Measurements from ENCODE around the gene GPC6.

Gene GPC6

DNA sequence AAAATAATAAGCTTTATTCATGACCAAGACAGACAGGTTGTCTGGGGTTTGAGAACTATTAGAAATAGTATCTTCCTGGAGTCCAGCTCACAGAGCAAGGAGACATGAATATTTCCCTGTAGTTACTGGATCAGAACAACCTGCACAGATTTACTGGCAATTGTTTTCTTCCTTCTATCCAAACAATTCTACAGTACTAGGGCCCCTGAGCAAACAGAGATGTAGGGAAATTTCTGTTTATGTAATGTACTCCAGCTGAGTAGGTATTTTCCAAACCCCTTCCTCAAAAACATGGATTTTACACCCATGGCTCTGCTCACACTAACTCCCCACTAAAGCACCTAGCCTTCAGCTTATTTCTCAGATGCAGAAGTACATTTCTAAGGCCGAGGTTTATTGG lies 557.6 kb downstream of the GPC6 start:
- Histone ChIP-seq H3K14ac (ENCODE audit: low read length) (no peak overlapping the region), H3K79me1 (ENCODE audit: low read length) (no peaks in the 10 kb centered on the region), H2BK120ac (ENCODE audit: insufficient read depth, low read length, poor library complexity) (no peak overlapping the region), H3K4me3 (ENCODE audit: low read depth, low read length) (no peak overlapping the region), H3K79me2 (ENCODE audit: control insufficient read depth, insufficient read depth, low read length, poor library complexity) (no peaks in the 10 kb centered on the region), H2BK5ac (ENCODE audit: low read depth, low read length, poor library complexity) (no peak overlapping the region), H2BK12ac (ENCODE audit: low read length) (no peak overlapping the region), H2AFZ (ENCODE audit: insufficient read depth, low read length, poor library complexity) (no peak overlapping the region), H3K27me3 (ENCODE audit: insufficient read depth, low read length) (no peaks in the 10 kb centered on the region), H3K18ac (ENCODE audit: low read length) (no peak overlapping the region), H3K4ac (ENCODE audit: low read depth, low read length) (no peak overlapping the region), H2AK5ac (ENCODE audit: low read length) (no peak overlapping the region), H4K91ac (ENCODE audit: low read depth, low read length) (no peak overlapping the region), H3K23ac (ENCODE audit: low read length) (no peak overlapping the region), H3K36me3 (ENCODE audit: control insufficient read depth in 1 of 2, insufficient read depth in 2 of 2, low read length in 2 of 2) (no peaks in the 10 kb centered on the region), H3K9ac (ENCODE audit: low read length) (no peak overlapping the region), H3K27ac (ENCODE audit: low read depth, low read length) (no peak overlapping the region), H4K12ac (ENCODE audit: low read depth, low read length) (no peak overlapping the region), H4K8ac (ENCODE audit: low read depth, low read length) (no peak overlapping the region), H3K9me3 (ENCODE audit: insufficient read depth, low read depth, low read length) (no peaks in the 10 kb centered on the region), H3K4me1 (ENCODE audit: control insufficient read depth in 1 of 2, insufficient read depth in 2 of 2, low read length in 2 of 2) (no peaks in the 10 kb centered on the region), H3K4me2 (ENCODE audit: low read length) (no peak overlapping the region)
- DNase-seq = no peak
- WGBS (ENCODE audit: extremely low coverage, insufficient coverage, insufficient read length) = no CpG with 5 or more reads among the region's 1 CpG

DNA sequence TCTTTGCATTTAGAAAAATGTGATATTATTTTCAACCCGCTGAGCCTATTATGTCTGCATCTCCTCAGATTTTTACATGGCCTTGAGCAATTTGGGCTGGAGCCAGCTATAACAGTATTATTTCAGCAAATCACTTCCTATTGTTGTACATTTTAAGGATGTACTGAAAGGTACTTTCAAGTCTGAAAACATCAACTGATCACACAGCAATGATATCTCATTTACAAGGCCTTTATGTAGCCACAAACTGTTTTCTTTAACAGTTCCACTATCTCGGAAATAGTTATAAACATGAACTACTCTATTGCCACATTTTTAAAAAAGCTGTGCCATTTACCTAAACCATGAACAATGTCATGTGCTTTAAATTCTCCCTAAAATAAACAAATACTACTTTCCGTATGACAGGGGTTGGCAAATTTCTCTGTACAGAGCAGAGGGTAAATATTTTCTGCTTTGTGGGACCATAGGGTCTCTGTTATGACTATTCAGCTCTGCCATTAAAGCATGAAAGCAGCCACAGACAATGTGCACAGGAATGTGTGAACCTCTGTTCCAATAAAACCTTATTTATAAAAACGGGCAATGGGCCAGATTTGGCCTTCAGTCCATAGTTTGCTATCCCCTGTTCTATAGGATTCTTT lies 560.4 kb downstream of the GPC6 start:
- Histone ChIP-seq H3K4me1 (ENCODE audit: control insufficient read depth in 1 of 2, insufficient read depth in 2 of 2, low read length in 2 of 2) (no peaks in the 10 kb centered on the region), H2BK120ac (ENCODE audit: insufficient read depth, low read length, poor library complexity) (no peak overlapping the region), H4K12ac (ENCODE audit: low read depth, low read length) (no peak overlapping the region), H3K4me2 (ENCODE audit: low read length) (no peak overlapping the region), H3K4ac (ENCODE audit: low read depth, low read length) (no peak overlapping the region), H2AK5ac (ENCODE audit: low read length) (no peak overlapping the region), H2AFZ (ENCODE audit: insufficient read depth, low read length, poor library complexity) (no peak overlapping the region), H3K79me2 (ENCODE audit: control insufficient read depth, insufficient read depth, low read length, poor library complexity) (no peaks in the 10 kb centered on the region), H3K36me3 (ENCODE audit: control insufficient read depth in 1 of 2, insufficient read depth in 2 of 2, low read length in 2 of 2) (no peaks in the 10 kb centered on the region), H2BK12ac (ENCODE audit: low read length) (no peak overlapping the region), H3K9ac (ENCODE audit: low read length) (no peak overlapping the region), H3K18ac (ENCODE audit: low read length) (no peak overlapping the region), H2BK5ac (ENCODE audit: low read depth, low read length, poor library complexity) (no peak overlapping the region), H3K27me3 (ENCODE audit: insufficient read depth, low read length) (no peaks in the 10 kb centered on the region), H4K8ac (ENCODE audit: low read depth, low read length) (no peak overlapping the region), H3K14ac (ENCODE audit: low read length) (no peak overlapping the region), H4K91ac (ENCODE audit: low read depth, low read length) (no peak overlapping the region), H3K79me1 (ENCODE audit: low read length) (no peaks in the 10 kb centered on the region), H3K23ac (ENCODE audit: low read length) (no peak overlapping the region), H3K4me3 (ENCODE audit: low read depth, low read length) (no peak overlapping the region), H3K9me3 (ENCODE audit: insufficient read depth, low read depth, low read length) (no peaks in the 10 kb centered on the region), H3K27ac (ENCODE audit: low read depth, low read length) (no peak overlapping the region)
- no CpG with 5 or more reads among the region's 4 CpGs for WGBS (ENCODE audit: extremely low coverage, insufficient coverage, insufficient read length)
- DNase-seq = no peak

- Histone ChIP-seq H2BK12ac (ENCODE audit: low read length) (no peak overlapping the region), H2BK5ac (ENCODE audit: low read depth, low read length, poor library complexity) (no peak overlapping the region), H3K18ac (ENCODE audit: low read length) (no peak overlapping the region), H2AFZ (ENCODE audit: insufficient read depth, low read length, poor library complexity) (no peak overlapping the region), H3K14ac (ENCODE audit: low read length) (no peak overlapping the region), H2AK5ac (ENCODE audit: low read length) (no peak overlapping the region), H3K27me3 (ENCODE audit: insufficient read depth, low read length) (no peaks in the 10 kb centered on the region), H3K79me2 (ENCODE audit: control insufficient read depth, insufficient read depth, low read length, poor library complexity) (no peaks in the 10 kb centered on the region), H4K12ac (ENCODE audit: low read depth, low read length) (no peak overlapping the region), H3K9ac (ENCODE audit: low read length) (no peak overlapping the region), H3K9me3 (ENCODE audit: insufficient read depth, low read depth, low read length) (no peaks in the 10 kb centered on the region), H3K36me3 (ENCODE audit: control insufficient read depth in 1 of 2, insufficient read depth in 2 of 2, low read length in 2 of 2) (no peaks in the 10 kb centered on the region), H3K4me2 (ENCODE audit: low read length) (no peak overlapping the region), H4K8ac (ENCODE audit: low read depth, low read length) (no peak overlapping the region), H3K27ac (ENCODE audit: low read depth, low read length) (no peak overlapping the region), H3K23ac (ENCODE audit: low read length) (no peak overlapping the region), H3K4ac (ENCODE audit: low read depth, low read length) (no peak overlapping the region), H3K4me1 (ENCODE audit: control insufficient read depth in 1 of 2, insufficient read depth in 2 of 2, low read length in 2 of 2) (no peaks in the 10 kb centered on the region), H3K4me3 (ENCODE audit: low read depth, low read length) (no peak overlapping the region), H3K79me1 (ENCODE audit: low read length) (no peaks in the 10 kb centered on the region), H2BK120ac (ENCODE audit: insufficient read depth, low read length, poor library complexity) (no peak overlapping the region), H4K91ac (ENCODE audit: low read depth, low read length) (no peak overlapping the region)
- no peak for DNase-seq
- no CpG with 5 or more reads among the region's 2 CpGs for WGBS (ENCODE audit: extremely low coverage, insufficient coverage, insufficient read length)
Measured at GRCh38 chr13:93788456-93788855, 561.8 kb downstream of the GPC6 start.

GRCh38 chr13:93789058-93789457 lies 562.5 kb downstream of the GPC6 start:
- no peak overlapping the region for H2BK120ac ChIP-seq (ENCODE audit: insufficient read depth, low read length, poor library complexity)
- H4K12ac ChIP-seq (ENCODE audit: low read depth, low read length) = no peak overlapping the region
- DNase-seq = no peak
- no peaks in the 10 kb centered on the region for H3K4me1 ChIP-seq (ENCODE audit: control insufficient read depth in 1 of 2, insufficient read depth in 2 of 2, low read length in 2 of 2)
- H2AFZ ChIP-seq (ENCODE audit: insufficient read depth, low read length, poor library complexity) = no peak overlapping the region
- H2BK5ac ChIP-seq (ENCODE audit: low read depth, low read length, poor library complexity) = no peak overlapping the region
- no peak overlapping the region for H3K4ac ChIP-seq (ENCODE audit: low read depth, low read length)
- H3K23ac ChIP-seq (ENCODE audit: low read length) = no peak overlapping the region
- no peaks in the 10 kb centered on the region for H3K79me1 ChIP-seq (ENCODE audit: low read length)
- H3K9ac ChIP-seq (ENCODE audit: low read length) = no peak overlapping the region
- H4K8ac ChIP-seq (ENCODE audit: low read depth, low read length) = no peak overlapping the region
- H3K36me3 ChIP-seq (ENCODE audit: control insufficient read depth in 1 of 2, insufficient read depth in 2 of 2, low read length in 2 of 2) = no peaks in the 10 kb centered on the region
- no peak overlapping the region for H3K18ac ChIP-seq (ENCODE audit: low read length)
- no peak overlapping the region for H4K91ac ChIP-seq (ENCODE audit: low read depth, low read length)
- H3K14ac ChIP-seq (ENCODE audit: low read length) = no peak overlapping the region
- H3K4me2 ChIP-seq (ENCODE audit: low read length) = no peak overlapping the region
- no peaks in the 10 kb centered on the region for H3K79me2 ChIP-seq (ENCODE audit: control insufficient read depth, insufficient read depth, low read length, poor library complexity)
- H3K4me3 ChIP-seq (ENCODE audit: low read depth, low read length) = no peak overlapping the region
- WGBS (ENCODE audit: extremely low coverage, insufficient coverage, insufficient read length) = no CpG with 5 or more reads among the region's 2 CpGs
- H3K27ac ChIP-seq (ENCODE audit: low read depth, low read length) = no peak overlapping the region
- H2BK12ac ChIP-seq (ENCODE audit: low read length) = no peak overlapping the region
- no peaks in the 10 kb centered on the region for H3K9me3 ChIP-seq (ENCODE audit: insufficient read depth, low read depth, low read length)
- H3K27me3 ChIP-seq (ENCODE audit: insufficient read depth, low read length) = no peaks in the 10 kb centered on the region
- no peak overlapping the region for H2AK5ac ChIP-seq (ENCODE audit: low read length)
